Activated CD4-positive, CD25-positive, alpha-beta regulatory T cell treated with anti-CD3 and anti-CD28 coated beads, Interleukin-2, amount 50 U/mL, for 16 hours (primary cell): ENCODE data around the gene CARMIL1.

Experiments
- DNase-seq: peaks from one replicate; pipeline ENCODE4 v3.0.0-alpha.2; 2020; ENCODE audit warnings: low read depth, low spot score

Gene CARMIL1

GRCh38 chr6:25506020-25506419 is 226.8 kb downstream of the CARMIL1 start:
- DNase-seq, result no peak

DNA sequence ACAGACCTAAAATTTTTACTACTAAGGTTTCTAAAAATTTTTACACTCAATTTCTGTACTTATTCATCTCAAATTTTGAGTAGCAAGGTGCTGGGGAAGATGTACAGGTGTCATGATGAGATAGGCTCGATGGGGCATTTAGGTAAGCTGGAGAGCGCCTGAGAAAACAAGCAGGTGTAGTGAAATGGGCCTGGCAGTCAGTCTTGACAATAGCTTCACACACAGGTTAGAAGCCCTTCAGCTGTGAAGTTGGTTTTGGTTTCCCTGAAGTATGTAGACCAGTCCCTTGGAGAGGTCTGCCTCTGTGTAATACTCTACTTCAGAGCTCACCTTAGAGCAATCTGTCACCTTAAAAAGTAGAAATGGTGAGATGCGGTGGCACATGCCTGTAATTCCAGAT is 228.9 kb downstream of the CARMIL1 start:
- no peak for DNase-seq

- no peak for DNase-seq
Observed at GRCh38 chr6:25511376-25511775, 232.2 kb downstream of the CARMIL1 start.

- DNase-seq, result no peak
Observed at GRCh38 chr6:25512560-25512959, 233.4 kb downstream of the CARMIL1 start.

- DNase-seq, result no peak
Observed at GRCh38 chr6:25519856-25520255, 240.7 kb downstream of the CARMIL1 start.

- DNase-seq, result no peak
Observed at GRCh38 chr6:25524542-25524941, 245.4 kb downstream of the CARMIL1 start.

DNA sequence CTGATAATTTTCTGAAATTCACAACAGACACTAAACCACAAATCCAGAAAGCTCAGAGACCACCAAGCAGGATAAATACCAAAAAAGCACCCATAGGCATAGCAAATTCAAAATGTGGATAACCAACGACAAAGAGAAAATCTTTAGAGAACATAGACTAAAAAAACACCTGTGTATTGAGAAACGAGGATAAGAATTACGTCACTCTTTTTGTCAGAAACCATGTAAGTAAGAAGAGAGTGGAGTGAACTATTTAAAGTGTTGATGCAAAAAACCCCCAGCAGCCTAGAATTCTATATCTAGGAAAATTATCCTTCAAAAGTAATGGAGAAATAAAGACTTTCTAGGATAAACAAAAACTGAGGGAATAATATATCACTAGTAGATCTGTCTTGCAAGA is 245.9 kb downstream of the CARMIL1 start:
- no peak for DNase-seq

DNA sequence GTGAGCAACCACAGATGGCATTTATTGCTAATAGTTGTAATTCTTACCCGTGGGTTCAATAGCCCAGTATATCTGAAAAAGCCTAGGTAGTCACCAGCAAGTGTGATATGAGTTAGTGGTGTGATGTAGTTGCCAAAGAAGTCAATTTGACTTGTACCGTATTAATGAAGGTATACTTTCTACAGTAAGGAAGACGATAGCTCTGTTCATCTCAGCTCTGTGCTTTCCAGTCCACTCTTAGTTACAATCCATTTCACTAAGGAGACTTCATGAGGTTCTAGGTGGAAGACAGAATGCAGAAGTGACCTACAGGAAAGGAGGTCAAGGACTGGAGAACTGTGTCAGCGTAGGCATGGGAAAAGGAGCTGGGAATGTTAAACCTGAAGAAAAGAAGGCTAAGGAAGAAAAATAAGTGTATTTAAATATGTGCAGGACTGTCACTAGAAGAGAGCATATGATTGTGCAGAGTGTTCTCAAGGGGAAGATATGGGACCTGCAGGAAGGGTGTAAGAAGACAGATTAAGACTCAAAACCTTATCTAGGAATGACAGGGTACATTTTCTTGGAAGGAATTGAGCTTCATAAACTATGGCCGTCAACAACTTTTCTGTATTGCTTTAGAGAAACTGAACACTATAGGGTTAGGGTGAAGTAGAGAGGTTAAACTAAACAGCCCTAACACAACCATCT is 255.9 kb downstream of the CARMIL1 start:
- DNase-seq, result no peak

DNA sequence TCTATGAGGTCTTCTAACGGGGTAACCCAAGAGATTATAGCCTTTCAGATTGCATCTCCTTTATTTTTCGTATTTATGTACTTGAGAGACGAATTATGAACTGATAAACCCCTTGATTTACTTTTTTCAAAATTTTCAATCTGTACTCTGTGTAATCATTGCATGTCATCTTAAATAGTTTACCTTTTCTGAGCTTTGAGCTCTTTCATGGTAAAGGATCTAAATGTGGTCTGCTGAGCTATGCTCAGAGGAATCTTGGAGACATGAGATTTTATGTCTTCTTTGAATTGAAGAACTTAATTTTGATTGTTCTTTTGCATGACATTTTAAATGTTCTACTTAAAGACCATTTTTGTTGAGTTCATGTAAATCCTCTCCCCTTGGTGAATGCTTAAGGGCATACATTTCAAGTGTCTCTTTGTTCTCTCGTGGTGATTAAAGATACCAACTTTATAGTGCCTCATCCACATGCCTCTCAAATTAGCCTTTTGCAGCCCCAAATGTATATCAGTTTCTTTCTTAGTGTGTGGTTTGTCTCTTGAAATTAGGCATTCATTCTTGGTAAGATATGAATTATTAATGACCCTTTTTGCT is 256.6 kb downstream of the CARMIL1 start:
- DNase-seq, result no peak

DNA sequence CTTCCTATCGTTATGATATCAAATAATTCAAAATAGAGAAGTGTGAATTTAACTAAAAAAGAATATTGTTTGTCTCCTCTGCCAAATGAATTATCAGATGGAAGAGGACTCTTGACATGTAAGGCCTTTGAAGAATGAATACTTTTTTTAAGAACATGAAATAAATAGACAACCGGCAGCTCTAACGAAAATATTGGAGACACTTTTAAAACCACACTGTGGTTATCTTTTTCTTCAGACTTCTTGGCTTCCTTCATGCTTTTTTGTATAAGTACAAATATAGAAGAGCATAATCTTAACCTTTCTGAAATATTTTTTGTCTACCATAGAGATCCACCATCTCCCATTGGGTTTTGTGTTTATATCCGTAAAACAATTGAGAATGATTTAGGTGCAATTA is 257.6 kb downstream of the CARMIL1 start:
- DNase-seq, result no peak

- DNase-seq, result no peak
Observed at GRCh38 chr6:25537349-25538018, 258.3 kb downstream of the CARMIL1 start.

- no peak for DNase-seq
Observed at GRCh38 chr6:25541228-25541627, 262.1 kb downstream of the CARMIL1 start.

DNA sequence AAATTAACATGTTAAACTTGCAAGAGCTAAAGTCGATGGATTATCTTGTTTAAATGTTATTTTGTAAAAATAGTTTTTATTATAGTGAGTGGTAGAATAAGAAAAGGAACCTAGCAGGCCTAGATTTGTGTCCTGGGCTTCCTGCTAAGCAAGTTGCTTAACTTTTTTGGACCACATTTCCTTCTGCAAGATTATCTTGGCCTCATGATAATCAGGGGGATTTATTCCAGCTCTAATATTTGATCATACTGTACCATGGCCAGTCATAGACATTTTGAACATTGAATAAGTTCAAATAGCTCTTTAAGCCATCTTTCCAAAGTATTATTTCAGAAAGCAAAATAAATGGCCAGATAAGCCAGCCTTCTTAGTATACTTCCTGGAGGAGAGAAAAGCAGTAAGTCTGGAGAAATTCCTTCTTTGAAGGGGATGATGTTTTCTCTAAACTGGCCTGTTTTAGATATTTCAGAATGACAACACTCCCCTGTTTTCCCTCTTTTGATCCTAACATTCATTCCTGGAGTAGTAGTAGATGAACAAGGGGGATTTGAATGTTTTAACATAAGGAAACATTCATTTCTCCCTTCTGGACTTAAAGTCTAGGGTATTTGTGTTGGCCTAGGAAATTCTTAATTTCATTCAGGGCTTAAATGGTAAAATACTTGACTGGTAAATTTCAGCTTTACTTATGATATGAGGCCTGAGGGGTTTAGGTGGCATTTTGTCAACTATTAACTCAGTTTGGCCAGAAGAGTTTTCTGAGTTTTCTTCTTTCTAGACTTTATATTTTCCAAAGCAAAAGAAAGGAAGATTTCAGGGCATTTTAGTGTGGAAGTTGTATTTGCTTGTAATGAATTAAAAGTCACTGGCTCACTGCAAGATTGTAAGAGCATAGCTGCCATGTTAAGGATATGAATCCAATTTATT is 264.1 kb downstream of the CARMIL1 start:
- DNase-seq, result no peak

DNA sequence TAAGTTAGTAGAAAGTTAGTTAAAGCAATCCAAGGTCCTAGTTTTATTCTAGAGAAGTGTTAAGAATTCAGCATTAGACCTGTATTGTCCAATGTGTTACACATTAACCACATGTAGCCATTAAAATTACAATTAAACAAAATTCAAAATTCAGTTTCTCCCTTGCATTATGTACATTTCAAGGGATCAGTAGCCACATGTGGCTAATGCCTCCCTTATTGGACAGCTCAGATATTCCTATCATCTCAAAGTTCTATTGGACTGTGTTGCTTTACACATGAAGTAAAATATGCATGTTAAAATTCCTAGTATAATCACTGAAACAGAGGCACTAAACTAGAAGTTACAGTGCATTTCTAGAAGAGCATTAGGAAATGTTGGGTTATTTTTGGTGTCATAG is 265.7 kb downstream of the CARMIL1 start:
- DNase-seq, result no peak

DNA sequence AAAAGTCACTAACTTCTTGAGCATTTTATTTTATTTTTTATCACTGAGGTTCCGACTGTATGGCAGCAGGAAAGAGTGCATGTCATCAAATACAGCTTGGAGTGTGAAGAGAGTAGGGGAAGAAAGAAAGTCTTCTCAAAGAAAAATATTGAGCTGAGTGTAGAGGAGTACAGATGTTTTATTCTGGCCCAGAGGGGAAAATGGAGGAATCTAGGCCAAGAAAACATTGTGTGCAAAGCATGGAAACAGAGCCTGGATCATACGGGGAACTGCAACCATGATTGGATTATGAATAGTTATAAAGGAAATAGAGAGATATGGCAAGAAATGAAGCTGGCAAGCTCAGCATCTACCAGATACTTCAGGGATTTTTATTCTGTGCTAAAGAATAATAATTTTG is 268.6 kb downstream of the CARMIL1 start:
- DNase-seq, result no peak

DNA sequence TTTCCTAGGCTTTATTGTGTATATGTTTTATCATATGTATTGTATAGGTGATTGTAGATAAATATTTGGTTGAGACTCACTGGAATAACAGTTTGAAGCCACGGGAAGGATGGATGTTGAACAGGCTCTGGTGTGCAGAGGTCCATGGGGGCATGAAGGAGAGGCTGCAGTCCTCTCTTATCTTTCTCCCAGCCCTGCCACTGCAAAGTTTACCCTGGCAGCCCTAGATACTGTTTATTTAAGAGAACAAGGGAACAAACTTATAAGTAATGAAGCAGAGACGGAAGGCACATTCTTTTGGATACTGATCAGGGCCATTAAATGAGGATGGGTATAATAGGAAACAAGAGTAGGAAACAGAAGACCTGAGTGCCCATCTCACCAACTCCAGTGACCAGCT is 269.3 kb downstream of the CARMIL1 start:
- no peak for DNase-seq

GRCh38 chr6:25550631-25551030 is 271.5 kb downstream of the CARMIL1 start:
- DNase-seq, result no peak

- no peak for DNase-seq
Observed at GRCh38 chr6:25553502-25553901, 274.3 kb downstream of the CARMIL1 start.

- DNase-seq, result no peak
Observed at GRCh38 chr6:25555188-25555587, 276.0 kb downstream of the CARMIL1 start.

DNA sequence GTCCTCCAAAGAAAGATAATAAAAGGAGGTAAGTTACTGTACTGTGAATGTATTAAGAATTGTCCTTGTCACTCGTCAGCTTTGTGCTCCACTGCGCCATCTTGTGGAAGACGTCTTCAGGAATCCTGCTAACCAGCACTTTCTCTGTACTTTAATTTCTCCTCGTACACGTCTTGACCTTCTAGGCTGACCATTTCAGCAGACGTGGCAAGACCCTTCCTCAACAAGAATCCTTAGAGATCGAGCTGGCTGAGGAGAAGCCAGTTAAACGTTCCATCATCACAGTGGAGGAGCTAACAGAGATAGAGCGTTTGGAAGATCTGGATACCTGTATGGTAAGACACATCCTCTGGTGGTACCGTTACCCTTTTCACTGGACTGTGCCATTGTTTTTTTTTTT is 277.3 kb downstream of the CARMIL1 start:
- peak; percentile 61 for DNase-seq

GRCh38 chr6:25558155-25558817 is 279.1 kb downstream of the CARMIL1 start:
- DNase-seq, result no peak

DNA sequence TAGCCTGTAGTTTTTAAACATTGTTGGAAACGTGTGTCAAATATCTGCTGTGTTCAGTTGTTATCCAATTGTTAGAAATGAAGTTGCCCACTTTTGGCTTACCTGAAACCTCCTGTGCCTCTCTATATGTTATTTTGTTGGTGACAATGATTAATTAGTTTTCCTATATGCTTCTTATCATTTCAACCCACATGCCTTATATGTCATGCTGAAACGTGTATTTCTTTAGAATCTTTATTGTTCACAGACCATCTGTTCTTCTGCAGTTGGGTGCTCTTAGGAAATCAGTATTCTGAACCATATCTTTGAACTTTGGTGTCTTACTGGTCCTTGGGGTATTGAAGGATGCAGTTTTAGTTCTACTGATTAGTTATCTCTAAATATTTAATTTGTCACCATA is 281.7 kb downstream of the CARMIL1 start:
- DNase-seq, result no peak
